ENCODE results near the gene PGLYRP2.
"Not testable (repeated sequence)": the region's sequence is repeated elsewhere in the genome, so short reads cannot be mapped to it uniquely, and the experiment has no call there.

PGLYRP2 gene

GRCh38 chr19:15485768-15486167 is 6.5 kb upstream of the PGLYRP2 start:
- H3K9me3 ChIP-seq (ENCODE audit: control insufficient read depth in 2 of 2, low read length in 2 of 2); H3K36me3 ChIP-seq (ENCODE audit: control insufficient read depth in 2 of 2, insufficient read depth in 2 of 2, low read length in 2 of 2); H3K9ac ChIP-seq (ENCODE audit: low read length in 2 of 2); H3K4me1 ChIP-seq (ENCODE audit: control insufficient read depth, insufficient read depth, low read length); H3K4me3 ChIP-seq (ENCODE audit: low read length in 2 of 2); H3K27ac ChIP-seq (ENCODE audit: low read length); H3K27me3 ChIP-seq (ENCODE audit: control insufficient read depth in 1 of 2, insufficient read depth in 2 of 2, low read length in 2 of 2): not testable (repeated sequence)

GRCh38 chr19:15480996-15481395 is 1.7 kb upstream of the PGLYRP2 start:
- H3K27ac ChIP-seq (ENCODE audit: low read length); H3K9ac ChIP-seq (ENCODE audit: low read length in 2 of 2); H3K4me3 ChIP-seq (ENCODE audit: low read length in 2 of 2); H3K9me3 ChIP-seq (ENCODE audit: control insufficient read depth in 2 of 2, low read length in 2 of 2); H3K4me1 ChIP-seq (ENCODE audit: control insufficient read depth, insufficient read depth, low read length); H3K36me3 ChIP-seq (ENCODE audit: control insufficient read depth in 2 of 2, insufficient read depth in 2 of 2, low read length in 2 of 2); H3K27me3 ChIP-seq (ENCODE audit: control insufficient read depth in 1 of 2, insufficient read depth in 2 of 2, low read length in 2 of 2): not testable (repeated sequence)

GRCh38 chr19:15476325-15476724 is 3.0 kb downstream of the PGLYRP2 start:
- H3K27me3 ChIP-seq (ENCODE audit: control insufficient read depth in 1 of 2, insufficient read depth in 2 of 2, low read length in 2 of 2): peaks cover 2 to 6% of the 10 kb centered on the region in 2 donors
- peaks cover 3 to 5% of the 10 kb centered on the region in 2 donors for H3K9me3 ChIP-seq (ENCODE audit: control insufficient read depth in 2 of 2, low read length in 2 of 2)
- no peaks in the 10 kb centered on the region for H3K4me1 ChIP-seq (ENCODE audit: control insufficient read depth, insufficient read depth, low read length)
- no peak overlapping the region for H3K9ac ChIP-seq (ENCODE audit: low read length in 2 of 2)
- H3K36me3 ChIP-seq (ENCODE audit: control insufficient read depth in 2 of 2, insufficient read depth in 2 of 2, low read length in 2 of 2): no peaks in the 10 kb centered on the region
- H3K4me3 ChIP-seq (ENCODE audit: low read length in 2 of 2): no peak overlapping the region
- no peak overlapping the region for H3K27ac ChIP-seq (ENCODE audit: low read length)

GRCh38 chr19:15475611-15476010 is 3.7 kb downstream of the PGLYRP2 start:
- Histone ChIP-seq H3K27ac (ENCODE audit: low read length) (no peak overlapping the region), H3K27me3 (ENCODE audit: control insufficient read depth in 1 of 2, insufficient read depth in 2 of 2, low read length in 2 of 2) (peaks cover 3 to 6% of the 10 kb centered on the region in 2 donors)

GRCh38 chr19:15475169-15475568 is 4.1 kb downstream of the PGLYRP2 start:
- Histone ChIP-seq H3K9me3 (ENCODE audit: control insufficient read depth in 2 of 2, low read length in 2 of 2) (peaks cover 3 to 5% of the 10 kb centered on the region in 2 donors), H3K4me1 (ENCODE audit: control insufficient read depth, insufficient read depth, low read length) (no peaks in the 10 kb centered on the region), H3K9ac (ENCODE audit: low read length in 2 of 2) (no peak overlapping the region), H3K36me3 (ENCODE audit: control insufficient read depth in 2 of 2, insufficient read depth in 2 of 2, low read length in 2 of 2) (no peaks in the 10 kb centered on the region), H3K27me3 (ENCODE audit: control insufficient read depth in 1 of 2, insufficient read depth in 2 of 2, low read length in 2 of 2) (peaks cover 3 to 6% of the 10 kb centered on the region in 2 donors), H3K4me3 (ENCODE audit: low read length in 2 of 2) (no peak overlapping the region), H3K27ac (ENCODE audit: low read length) (no peak overlapping the region)

More at GRCh38 chr19:15475611-15476010, 3.7 kb downstream of the PGLYRP2 start:
- H3K9ac ChIP-seq (ENCODE audit: low read length in 2 of 2): no peak overlapping the region
- peaks cover 3 to 5% of the 10 kb centered on the region in 2 donors for H3K9me3 ChIP-seq (ENCODE audit: control insufficient read depth in 2 of 2, low read length in 2 of 2)
- no peaks in the 10 kb centered on the region for H3K36me3 ChIP-seq (ENCODE audit: control insufficient read depth in 2 of 2, insufficient read depth in 2 of 2, low read length in 2 of 2)
- no peaks in the 10 kb centered on the region for H3K4me1 ChIP-seq (ENCODE audit: control insufficient read depth, insufficient read depth, low read length)
- H3K4me3 ChIP-seq (ENCODE audit: low read length in 2 of 2): no peak overlapping the region

- not testable (repeated sequence) for H3K36me3 ChIP-seq (ENCODE audit: control insufficient read depth in 2 of 2, insufficient read depth in 2 of 2, low read length in 2 of 2); H3K27ac ChIP-seq (ENCODE audit: low read length); H3K9me3 ChIP-seq (ENCODE audit: control insufficient read depth in 2 of 2, low read length in 2 of 2); H3K4me1 ChIP-seq (ENCODE audit: control insufficient read depth, insufficient read depth, low read length); H3K9ac ChIP-seq (ENCODE audit: low read length in 2 of 2); H3K4me3 ChIP-seq (ENCODE audit: low read length in 2 of 2)
- peaks cover 14 to 18% of the 10 kb centered on the region in 2 donors for H3K27me3 ChIP-seq (ENCODE audit: control insufficient read depth in 1 of 2, insufficient read depth in 2 of 2, low read length in 2 of 2)
These were observed 5.5 kb downstream of the PGLYRP2 start for GRCh38 chr19:15473821-15474220.

- peaks cover 23 to 25% of the 10 kb centered on the region in 2 donors for H3K27me3 ChIP-seq (ENCODE audit: control insufficient read depth in 1 of 2, insufficient read depth in 2 of 2, low read length in 2 of 2)
- H3K9me3 ChIP-seq (ENCODE audit: control insufficient read depth in 2 of 2, low read length in 2 of 2): peaks cover 3 to 5% of the 10 kb centered on the region in 2 donors
- no peak overlapping the region for H3K4me3 ChIP-seq (ENCODE audit: low read length in 2 of 2)
- peaks cover 9% of the 10 kb centered on the region for H3K4me1 ChIP-seq (ENCODE audit: control insufficient read depth, insufficient read depth, low read length)
- H3K36me3 ChIP-seq (ENCODE audit: control insufficient read depth in 2 of 2, insufficient read depth in 2 of 2, low read length in 2 of 2): no peaks in the 10 kb centered on the region
- no peak overlapping the region for H3K27ac ChIP-seq (ENCODE audit: low read length)
- no peak overlapping the region for H3K9ac ChIP-seq (ENCODE audit: low read length in 2 of 2)
These were observed 7.6 kb downstream of the PGLYRP2 start for GRCh38 chr19:15471639-15472101.

GRCh38 chr19:15469513-15470297 is 9.6 kb downstream of the PGLYRP2 start:
- H3K9me3 ChIP-seq (ENCODE audit: control insufficient read depth in 2 of 2, low read length in 2 of 2): peaks cover 0 to 3% of the 10 kb centered on the region in 2 donors
- peak overlapping the region; percentile 31 to 58 for H3K4me3 ChIP-seq (ENCODE audit: low read length in 2 of 2)
- no peak overlapping the region for H3K27ac ChIP-seq (ENCODE audit: low read length)
- peaks cover 9% of the 10 kb centered on the region for H3K4me1 ChIP-seq (ENCODE audit: control insufficient read depth, insufficient read depth, low read length)
- no peak overlapping the region for H3K9ac ChIP-seq (ENCODE audit: low read length in 2 of 2)
- H3K27me3 ChIP-seq (ENCODE audit: control insufficient read depth in 1 of 2, insufficient read depth in 2 of 2, low read length in 2 of 2): peaks cover 23 to 30% of the 10 kb centered on the region in 2 donors
- no peaks in the 10 kb centered on the region for H3K36me3 ChIP-seq (ENCODE audit: control insufficient read depth in 2 of 2, insufficient read depth in 2 of 2, low read length in 2 of 2)

- no peak overlapping the region for H3K9ac ChIP-seq (ENCODE audit: low read length in 2 of 2)
- H3K4me1 ChIP-seq (ENCODE audit: control insufficient read depth, insufficient read depth, low read length): peaks cover 9% of the 10 kb centered on the region
- H3K27ac ChIP-seq (ENCODE audit: low read length): no peak overlapping the region
- H3K9me3 ChIP-seq (ENCODE audit: control insufficient read depth in 2 of 2, low read length in 2 of 2): peaks cover 0 to 3% of the 10 kb centered on the region in 2 donors
- peak overlapping the region in 1 of 2 donors; percentile 58 for H3K4me3 ChIP-seq (ENCODE audit: low read length in 2 of 2)
- H3K27me3 ChIP-seq (ENCODE audit: control insufficient read depth in 1 of 2, insufficient read depth in 2 of 2, low read length in 2 of 2): peaks cover 24 to 34% of the 10 kb centered on the region in 2 donors
- H3K36me3 ChIP-seq (ENCODE audit: control insufficient read depth in 2 of 2, insufficient read depth in 2 of 2, low read length in 2 of 2): no peaks in the 10 kb centered on the region
These were observed 10.4 kb downstream of the PGLYRP2 start for GRCh38 chr19:15468675-15469512.

- no peaks in the 10 kb centered on the region for H3K36me3 ChIP-seq (ENCODE audit: control insufficient read depth in 2 of 2, insufficient read depth in 2 of 2, low read length in 2 of 2)
- H3K4me1 ChIP-seq (ENCODE audit: control insufficient read depth, insufficient read depth, low read length): peaks cover 9% of the 10 kb centered on the region
- H3K27ac ChIP-seq (ENCODE audit: low read length): no peak overlapping the region
- peaks cover 0 to 2% of the 10 kb centered on the region in 2 donors for H3K9me3 ChIP-seq (ENCODE audit: control insufficient read depth in 2 of 2, low read length in 2 of 2)
- no peak overlapping the region for H3K9ac ChIP-seq (ENCODE audit: low read length in 2 of 2)
- H3K27me3 ChIP-seq (ENCODE audit: control insufficient read depth in 1 of 2, insufficient read depth in 2 of 2, low read length in 2 of 2): peaks cover 30 to 37% of the 10 kb centered on the region in 2 donors
- H3K4me3 ChIP-seq (ENCODE audit: low read length in 2 of 2): no peak overlapping the region
These were observed 11.5 kb downstream of the PGLYRP2 start for GRCh38 chr19:15467734-15468214.
